ENCODE results near the gene TMEM256.
"Not testable (repeated sequence)": the region's sequence is repeated elsewhere in the genome, so short reads cannot be mapped to it uniquely, and the experiment has no call there.

Gene TMEM256

GRCh38 chr17:7382901-7383300 lies 21.0 kb downstream of the TMEM256 start:
- no peak for DNase-seq

- peak; percentile 73 for DNase-seq
Measured at GRCh38 chr17:7380855-7381683, 22.8 kb downstream of the TMEM256 start, which contains the start of gene TNK1. Gene TNK1, plus strand, starts transcription at chr17:7381089. Its CDS starts 1,838 bp downstream, at chr17:7382927.

GRCh38 chr17:7380321-7380720 lies 23.6 kb downstream of the TMEM256 start:
- DNase-seq: peak; percentile 54

GRCh38 chr17:7379134-7379533 lies 24.8 kb downstream of the TMEM256 start:
- DNase-seq: no peak

GRCh38 chr17:7374353-7374752 lies 29.5 kb downstream of the TMEM256 start:
- no peak for DNase-seq

GRCh38 chr17:7370853-7371252 lies 33.0 kb downstream of the TMEM256 start:
- no peak for DNase-seq

GRCh38 chr17:7369825-7370224 lies 34.1 kb downstream of the TMEM256 start:
- no peak for DNase-seq

- not testable (repeated sequence) for DNase-seq
Measured at GRCh38 chr17:7368599-7368994, 35.3 kb downstream of the TMEM256 start.

GRCh38 chr17:7367918-7368598 lies 35.8 kb downstream of the TMEM256 start:
- DNase-seq: no peak

GRCh38 chr17:7367083-7367482 lies 36.8 kb downstream of the TMEM256 start:
- no peak for DNase-seq

GRCh38 chr17:7365963-7366362 lies 37.9 kb downstream of the TMEM256 start:
- not testable (repeated sequence) for DNase-seq

- no peak for DNase-seq
Measured at GRCh38 chr17:7363311-7363710, 40.6 kb downstream of the TMEM256 start.

GRCh38 chr17:7361906-7362305 lies 42.0 kb downstream of the TMEM256 start:
- no peak for DNase-seq

- DNase-seq: no peak
Measured at GRCh38 chr17:7357381-7357780, 46.5 kb downstream of the TMEM256 start.

GRCh38 chr17:7356756-7357155 lies 47.1 kb downstream of the TMEM256 start:
- no peak for DNase-seq

- DNase-seq: peak; percentile 94
Measured at GRCh38 chr17:7356072-7356549, 47.8 kb downstream of the TMEM256 start.

GRCh38 chr17:7355573-7355972 lies 48.3 kb downstream of the TMEM256 start:
- no peak for DNase-seq

- no peak for DNase-seq
Measured at GRCh38 chr17:7355053-7355452, 48.8 kb downstream of the TMEM256 start, which contains the start of gene TMEM95. Gene TMEM95, plus strand, starts transcription at chr17:7355156. Its CDS starts 49 bp downstream, at chr17:7355205.

- DNase-seq: peak; percentile 63
Measured at GRCh38 chr17:7354262-7354843, 49.5 kb downstream of the TMEM256 start.

Data from DMS53 (cell line).